ENCODE measurements around the gene RAB9B. TPM values are rescaled to one million over a fixed set of nuclear protein-coding genes. Genes with fewer than 3 reads are reported as not detected.

RAB9B gene
- 1 to 10 TPM; 1.8 to 5.7 (median 4.7) TPM for total RNA-seq

DNA sequence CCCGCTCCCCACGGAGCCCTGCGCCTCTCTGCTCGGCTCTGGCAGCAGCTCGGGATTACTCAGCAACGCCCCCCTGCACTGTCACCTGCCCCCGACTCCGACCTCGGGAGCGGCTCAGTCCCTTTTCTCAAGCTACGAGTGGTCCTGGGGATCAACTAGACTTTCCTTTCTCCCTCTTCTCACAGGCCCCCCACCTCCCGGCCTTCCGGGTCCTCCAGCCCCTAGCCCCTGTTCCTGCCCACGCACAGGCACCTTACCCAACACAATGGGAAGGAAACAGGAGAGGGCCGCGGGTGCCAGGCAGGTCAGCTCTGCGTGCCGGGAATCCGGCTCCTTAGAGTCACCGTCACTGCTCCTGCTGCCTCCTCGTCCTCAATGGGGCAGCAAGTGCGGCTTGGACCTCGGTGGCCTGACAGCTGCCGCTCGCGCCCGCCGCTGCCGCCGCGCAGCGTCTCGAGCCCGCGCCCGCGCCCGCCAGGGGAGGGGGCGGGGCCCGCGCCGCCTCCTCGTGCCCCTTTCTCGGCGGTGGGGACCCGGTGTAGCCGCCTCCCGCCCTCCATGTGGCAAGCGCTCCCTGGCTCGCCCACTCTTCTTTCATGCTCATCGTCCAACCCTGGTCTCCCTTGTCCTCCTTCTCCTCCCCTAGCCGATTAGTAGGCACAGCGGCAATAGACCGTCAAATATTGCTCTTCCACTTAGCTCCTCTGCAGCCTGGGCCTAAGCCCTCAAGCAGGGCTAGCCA is at the start of gene RAB9B:
RAB9B (minus strand) TSS at position 455 of the 742 bp plus-strand sequence. CDS start 6,473 bp downstream, outside the sequence.
- H3K27ac ChIP-seq: peak within 1 kb of the TSS; percentile 85 to 90 (median 87)
- H3K36me3 ChIP-seq: no peaks in the 10 kb centered on the region
- in situ Hi-C loops (cut with MboI; ENCODE audit: low sequenced_read_pairs in 4 of 4): loop anchor here in 3 of 4 donors (25.0 kb wide), 2 partner anchors 105 to 305 kb away; no protein-coding TSS in a partner anchor
- TF ChIP-seq CTCF (IDR thresholded peaks at IDR 0.05 in 4 of 5, conservative IDR thresholded peaks at IDR 0.05 in 1 of 5): no peak
- peak in 1 of 2 donors; percentile 29 for TF ChIP-seq POLR2A (IDR thresholded peaks at IDR 0.05)
- ATAC-seq: peak; percentile 88 to 91
- peak within 1 kb of the TSS; percentile 64 to 75 (median 72) for H3K4me3 ChIP-seq
- peak; percentile 32 to 63 for DNase-seq
- H3K27me3 ChIP-seq: no peaks in the 10 kb centered on the region
- H3K4me1 ChIP-seq: peaks cover 0 to 3% of the 10 kb centered on the region in 2 donors
- H3K9me3 ChIP-seq: no peaks in the 10 kb centered on the region
- intact Hi-C loops (cut with DNase I; ENCODE audit: low total_unique reads): loop anchor here (2.0 kb wide), 1 partner anchor 145 kb away; the partner anchor contains the start of gene MORF4L2

DNA sequence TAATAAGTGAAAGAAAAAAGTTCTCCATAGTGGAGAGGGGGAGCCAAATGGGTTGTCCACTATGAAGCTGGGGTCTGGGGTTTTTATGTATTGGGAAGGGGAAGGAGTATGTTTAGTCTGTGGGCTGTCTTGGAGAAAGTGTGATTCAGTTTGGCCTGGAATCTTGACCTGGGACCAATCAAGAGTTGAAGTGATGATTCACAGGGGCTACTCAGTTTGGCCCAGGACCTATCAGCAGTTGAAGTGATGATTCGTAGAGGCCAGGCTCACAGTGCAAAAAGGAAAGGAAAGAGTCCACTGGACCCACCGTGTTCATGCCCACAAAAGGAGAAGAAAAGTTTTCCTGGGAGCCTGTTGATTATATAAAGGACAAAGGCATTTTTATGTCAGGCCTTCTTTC is 47.3 kb upstream of the RAB9B start:
- in situ Hi-C loops (cut with MboI; ENCODE audit: low sequenced_read_pairs in 4 of 4): no loop called here
- intact Hi-C loops (cut with DNase I; ENCODE audit: low total_unique reads): no loop called here
- Histone ChIP-seq H3K27ac (no peak overlapping the region), H3K4me3 (no peak overlapping the region), H3K4me1 (no peaks in the 10 kb centered on the region), H3K36me3 (no peaks in the 10 kb centered on the region), H3K9me3 (no peaks in the 10 kb centered on the region), H3K27me3 (no peaks in the 10 kb centered on the region)
- no peak for ATAC-seq
- TF ChIP-seq POLR2A (IDR thresholded peaks at IDR 0.05): no peak
- TF ChIP-seq CTCF (IDR thresholded peaks at IDR 0.05 in 4 of 5, conservative IDR thresholded peaks at IDR 0.05 in 1 of 5): no peak
- no peak for DNase-seq

GRCh38 chrX:103878466-103879122 is 46.5 kb upstream of the RAB9B start:
- intact Hi-C loops (cut with DNase I; ENCODE audit: low total_unique reads) (no loop called here), in situ Hi-C loops (cut with MboI; ENCODE audit: low sequenced_read_pairs in 4 of 4) (no loop called here)
- Histone ChIP-seq H3K27ac (no peak overlapping the region), H3K4me3 (no peak overlapping the region), H3K4me1 (no peaks in the 10 kb centered on the region), H3K36me3 (no peaks in the 10 kb centered on the region), H3K9me3 (no peaks in the 10 kb centered on the region), H3K27me3 (no peaks in the 10 kb centered on the region)
- peak in 1 of 2 donors; percentile 39 for ATAC-seq
- DNase-seq: peak in 1 of 2 donors; percentile 9
- TF ChIP-seq CTCF (IDR thresholded peaks at IDR 0.05 in 4 of 5, conservative IDR thresholded peaks at IDR 0.05 in 1 of 5) (no peak), POLR2A (IDR thresholded peaks at IDR 0.05) (no peak)

GRCh38 chrX:103877571-103877970 is 45.5 kb upstream of the RAB9B start:
- Histone ChIP-seq H3K27ac (no peak overlapping the region), H3K36me3 (no peaks in the 10 kb centered on the region), H3K4me3 (no peak overlapping the region), H3K27me3 (no peaks in the 10 kb centered on the region), H3K4me1 (no peaks in the 10 kb centered on the region), H3K9me3 (no peaks in the 10 kb centered on the region)
- no peak for TF ChIP-seq CTCF (IDR thresholded peaks at IDR 0.05 in 4 of 5, conservative IDR thresholded peaks at IDR 0.05 in 1 of 5)
- no peak for TF ChIP-seq POLR2A (IDR thresholded peaks at IDR 0.05)
- intact Hi-C loops (cut with DNase I; ENCODE audit: low total_unique reads): no loop called here
- ATAC-seq (no peak), DNase-seq (no peak)
- in situ Hi-C loops (cut with MboI; ENCODE audit: low sequenced_read_pairs in 4 of 4): no loop called here
